Measurements from ENCODE around the gene FGF12.

The FGF12 gene

GRCh38 chr3:192352142-192352541 is 375.2 kb downstream of the FGF12 start:
- DNase-seq (ENCODE audit: low read depth in 2 of 2, low spot score in 1 of 2), result no peak

DNA sequence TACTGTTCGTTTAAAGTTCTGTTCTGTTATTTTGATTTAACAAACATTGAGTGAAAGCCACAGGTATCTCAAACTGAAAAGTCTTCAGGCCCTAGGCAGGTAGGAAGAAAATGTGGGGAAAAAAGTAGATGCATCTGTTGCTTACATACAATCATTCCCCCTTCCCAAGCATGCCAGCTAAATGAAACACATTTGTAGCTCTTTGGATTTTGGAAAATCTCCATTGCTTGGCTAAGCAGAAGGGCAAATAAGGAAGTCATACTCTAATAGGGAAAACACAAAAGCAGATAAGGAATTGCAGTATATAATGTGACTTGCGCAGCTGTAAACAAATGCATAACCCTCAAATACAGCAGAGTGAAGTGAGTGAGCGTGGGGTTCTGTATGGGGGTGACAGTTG is 375.9 kb downstream of the FGF12 start:
- no peak for DNase-seq (ENCODE audit: low read depth in 2 of 2, low spot score in 1 of 2)

DNA sequence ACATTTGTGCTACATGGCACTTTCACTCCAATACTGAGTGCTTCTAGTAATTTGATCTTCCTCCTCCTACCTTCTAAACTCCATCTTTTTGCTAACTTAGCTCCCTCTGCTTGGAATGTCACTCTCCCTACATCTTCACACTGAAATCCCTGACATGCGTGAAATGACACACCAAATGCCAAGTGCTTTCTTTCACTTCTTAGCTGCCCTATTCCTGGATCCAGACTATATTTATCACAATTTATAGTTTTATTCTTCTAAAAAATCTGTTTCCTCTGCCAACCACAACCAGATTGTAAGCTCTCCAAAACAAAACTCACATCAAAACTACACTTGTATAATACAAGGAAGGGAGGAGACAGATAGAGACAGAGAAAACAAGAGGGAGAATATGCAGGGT is 387.3 kb downstream of the FGF12 start:
- no peak for DNase-seq (ENCODE audit: low read depth in 2 of 2, low spot score in 1 of 2)

DNA sequence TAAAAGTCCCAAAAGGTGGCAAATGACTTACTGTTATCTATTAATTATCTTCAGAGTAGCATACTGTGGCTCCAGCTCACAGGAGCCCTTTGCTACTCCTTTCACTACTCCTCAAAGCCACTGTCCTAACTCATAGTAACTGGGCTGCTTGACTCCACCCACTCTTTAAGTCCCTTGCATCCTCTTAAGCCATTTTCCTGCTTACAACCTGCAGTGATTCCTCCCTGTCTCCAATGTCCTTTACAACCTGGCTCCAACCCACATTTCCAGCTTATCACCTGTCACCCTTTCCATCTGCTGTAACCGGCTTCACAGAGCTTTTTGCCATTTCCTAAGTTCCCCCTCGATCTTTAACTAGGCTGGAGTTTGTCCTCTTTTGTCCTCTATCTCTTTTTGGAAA is 388.1 kb downstream of the FGF12 start:
- DNase-seq (ENCODE audit: low read depth in 2 of 2, low spot score in 1 of 2), result no peak

- DNase-seq (ENCODE audit: low read depth in 2 of 2, low spot score in 1 of 2), result no peak
Observed at GRCh38 chr3:192336286-192336685, 391.1 kb downstream of the FGF12 start.

GRCh38 chr3:192332386-192333291 is 394.7 kb downstream of the FGF12 start:
- DNase-seq (ENCODE audit: low read depth in 2 of 2, low spot score in 1 of 2), result no peak

GRCh38 chr3:192331749-192332385 is 395.5 kb downstream of the FGF12 start:
- DNase-seq (ENCODE audit: low read depth in 2 of 2, low spot score in 1 of 2), result no peak

- no peak for DNase-seq (ENCODE audit: low read depth in 2 of 2, low spot score in 1 of 2)
Observed at GRCh38 chr3:192326656-192327055, 400.7 kb downstream of the FGF12 start.

- DNase-seq (ENCODE audit: low read depth in 2 of 2, low spot score in 1 of 2), result no peak
Observed at GRCh38 chr3:192317564-192317963, 409.8 kb downstream of the FGF12 start.

- DNase-seq (ENCODE audit: low read depth in 2 of 2, low spot score in 1 of 2), result no peak
Observed at GRCh38 chr3:192313605-192314004, 413.7 kb downstream of the FGF12 start.

- no peak for DNase-seq (ENCODE audit: low read depth in 2 of 2, low spot score in 1 of 2)
Observed at GRCh38 chr3:192307631-192308030, 419.7 kb downstream of the FGF12 start.

DNA sequence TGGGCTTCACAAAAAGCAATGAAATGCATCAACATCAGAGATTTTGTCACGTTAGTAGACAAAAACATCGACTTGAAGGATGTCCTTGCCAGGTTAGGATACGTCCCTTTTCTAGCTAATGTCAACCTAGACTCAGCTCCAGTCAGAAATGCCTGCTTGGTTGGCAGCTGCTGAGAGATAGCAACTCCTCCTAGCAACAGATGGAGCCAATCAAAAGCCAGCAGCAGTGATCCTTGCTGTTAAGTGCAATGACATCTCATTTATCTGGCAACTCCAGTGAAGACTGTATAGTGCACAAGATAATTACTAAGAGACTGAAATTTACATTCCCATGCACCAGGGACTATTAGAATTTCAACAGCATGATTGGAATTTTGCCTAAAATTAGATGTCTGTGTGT is 424.1 kb downstream of the FGF12 start:
- DNase-seq (ENCODE audit: low read depth in 2 of 2, low spot score in 1 of 2), result no peak

DNA sequence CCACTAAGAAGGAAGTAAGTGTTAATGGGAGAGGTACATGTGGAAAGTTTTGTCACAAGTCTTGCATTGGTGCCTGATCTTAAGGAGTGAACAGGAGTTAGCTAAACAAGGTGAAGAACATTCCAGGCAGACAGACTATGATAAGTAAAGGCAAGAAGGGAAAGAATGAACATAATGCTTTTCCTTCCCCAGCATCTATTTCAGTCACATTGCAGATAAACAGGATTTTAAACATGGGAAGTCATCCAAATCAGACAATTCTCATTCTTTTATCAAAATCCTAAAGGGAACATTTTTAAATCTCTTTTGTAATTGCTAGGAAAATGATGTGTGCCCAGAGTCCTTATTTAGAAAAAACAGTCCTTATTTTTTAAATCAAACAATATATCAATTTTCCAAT is 424.6 kb downstream of the FGF12 start:
- no peak for DNase-seq (ENCODE audit: low read depth in 2 of 2, low spot score in 1 of 2)

DNA sequence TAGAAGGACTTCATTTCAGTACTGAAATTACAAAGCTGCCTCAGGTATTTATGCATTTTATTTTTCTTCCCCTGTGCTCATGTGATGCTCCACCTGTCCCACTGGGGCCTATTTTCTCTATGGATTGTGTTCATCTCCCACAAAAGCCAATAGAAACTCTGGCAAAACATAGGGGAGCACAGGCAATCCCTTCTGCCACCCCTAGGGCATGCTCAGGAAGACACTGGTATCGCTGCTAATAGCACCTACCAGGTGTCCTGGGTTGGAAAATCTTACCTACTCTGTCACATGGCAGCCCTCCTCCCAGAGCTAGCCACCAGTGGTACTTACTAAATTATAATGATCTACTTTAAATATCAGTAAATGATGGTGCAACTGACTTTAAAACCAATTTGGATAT is 427.4 kb downstream of the FGF12 start:
- DNase-seq (ENCODE audit: low read depth in 2 of 2, low spot score in 1 of 2), result no peak

GRCh38 chr3:192296845-192297244 is 430.5 kb downstream of the FGF12 start:
- DNase-seq (ENCODE audit: low read depth in 2 of 2, low spot score in 1 of 2), result no peak

GRCh38 chr3:192284443-192285072 is 442.8 kb downstream of the FGF12 start:
- no peak for DNase-seq (ENCODE audit: low read depth in 2 of 2, low spot score in 1 of 2)

DNA sequence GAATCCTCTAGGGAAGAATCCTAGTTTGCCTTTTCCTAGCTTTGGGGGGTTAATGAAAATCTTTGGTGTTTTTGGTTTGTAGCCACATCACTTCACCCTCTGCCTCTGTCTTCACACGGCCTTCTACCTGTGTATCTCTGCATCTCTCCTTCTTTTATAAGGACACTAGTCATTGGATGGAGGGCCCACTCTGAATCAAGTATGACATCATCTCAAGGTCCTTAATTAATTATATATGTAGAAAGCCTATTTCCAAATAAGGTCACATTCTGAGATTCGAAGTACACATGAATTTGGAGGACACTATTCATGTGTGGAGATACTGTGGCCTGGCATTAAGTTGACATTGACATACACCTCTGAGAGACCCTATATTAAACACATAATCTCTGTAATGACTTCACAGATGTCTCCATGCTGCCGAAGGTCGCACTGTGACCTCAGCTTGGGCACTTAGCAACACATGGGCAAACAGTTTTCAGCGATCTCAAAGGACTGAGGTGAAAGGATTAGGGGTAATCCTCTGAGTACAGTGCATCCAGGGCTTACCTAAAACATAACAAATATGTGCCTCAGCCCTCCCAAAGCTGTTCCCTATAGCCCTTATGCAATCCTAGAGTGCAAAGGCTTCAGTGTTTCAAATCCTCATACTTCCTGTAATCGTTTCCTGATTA is 446.0 kb downstream of the FGF12 start:
- no peak for DNase-seq (ENCODE audit: low read depth in 2 of 2, low spot score in 1 of 2)

- DNase-seq (ENCODE audit: low read depth in 2 of 2, low spot score in 1 of 2), result no peak
Observed at GRCh38 chr3:192279664-192280063, 447.7 kb downstream of the FGF12 start.

- DNase-seq (ENCODE audit: low read depth in 2 of 2, low spot score in 1 of 2), result no peak
Observed at GRCh38 chr3:192277477-192277876, 449.9 kb downstream of the FGF12 start.

DNA sequence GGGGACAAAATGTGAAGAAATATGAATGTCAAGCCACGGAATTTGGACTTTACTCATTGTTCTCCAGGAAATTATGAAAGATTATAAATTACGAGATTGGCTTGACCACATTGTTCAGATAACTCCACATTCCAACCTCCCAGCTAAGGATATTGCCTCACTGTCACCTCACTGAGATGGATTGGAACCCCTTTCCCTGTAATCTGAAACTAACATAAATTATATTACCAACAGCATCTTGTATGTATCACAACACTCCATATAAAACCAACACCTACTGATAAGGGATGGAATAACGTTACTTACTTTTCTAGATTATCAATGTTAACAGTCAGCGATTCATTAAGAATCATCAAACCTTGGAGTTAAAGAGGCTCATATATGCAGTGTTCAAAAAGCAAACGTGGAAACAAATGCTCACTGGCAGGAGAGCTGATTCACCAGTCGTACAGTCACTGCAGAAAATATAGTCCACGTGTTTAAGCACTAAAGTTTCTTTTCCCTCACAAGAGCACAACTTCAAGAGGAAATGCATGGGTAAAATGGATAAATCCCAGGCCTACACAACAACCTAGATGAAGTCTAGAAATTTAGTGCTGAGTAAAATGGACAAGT is 451.5 kb downstream of the FGF12 start:
- no peak for DNase-seq (ENCODE audit: low read depth in 2 of 2, low spot score in 1 of 2)

GRCh38 chr3:192273697-192274010 is 453.7 kb downstream of the FGF12 start:
- no peak for DNase-seq (ENCODE audit: low read depth in 2 of 2, low spot score in 1 of 2)

All from stimulated activated CD8-positive, alpha-beta memory T cell treated with anti-CD3 and anti-CD28 coated beads, Interleukin-4, amount 100 ng/mL, for 1 hour (primary cell).